HEK293 (cell line): ENCODE data around the gene CACNG1.

Experiments used
- CTCF ChIA-PET: fragments of 350-600 bp; formaldehyde crosslinking; extraction: SDS; loops from one replicate; lab custom pipeline; 2021; ENCODE audit warnings: antibody characterized with exemption; lab: Yijun Ruan, JAX
- POLR2A ChIA-PET: fragments of 300-600 bp; formaldehyde crosslinking; extraction: SDS; loops from one replicate; lab custom pipeline; 2020; ENCODE audit warnings: antibody characterized with exemption, inconsistent platforms; lab: Yijun Ruan, JAX
- H3K27ac ChIP-seq: fragments of 200-500 bp; sonication (Bioruptor generic); 2 replicates; pipeline ENCODE4 v1.5.1; 2014; ENCODE audit warnings: low read depth, low read length, control low read depth, inconsistent platforms; ENCODE audit errors: extremely low read depth
- H3K36me3 ChIP-seq, 2 experiments: fragments of 200-500 bp in 1 of 2; sonication (Bioruptor generic) in 1 of 2; 1 replicate in 1 of 2; 2 replicates in 1 of 2; pipeline ENCODE4 v1.5.1; 2014 to 2017; ENCODE audit warnings: inconsistent platforms in 2 of 2, low read length in 2 of 2; ENCODE audit not compliant: control insufficient read depth in 2 of 2, insufficient read depth in 1 of 2
- H3K4me1 ChIP-seq: fragments of 200-500 bp; sonication (Bioruptor generic); 2 replicates; pipeline ENCODE4 v1.5.1; 2014; ENCODE audit warnings: mild to moderate bottlenecking, low read length, inconsistent platforms; ENCODE audit not compliant: control insufficient read depth, insufficient read depth
- H3K4me3 ChIP-seq: 2 replicates; pipeline ENCODE4 v1.5.1; 2011; ENCODE audit warnings: low read depth, mild to moderate bottlenecking, control low read depth, low read length, moderate library complexity
- H3K9me3 ChIP-seq: fragments of 200-500 bp; sonication (Bioruptor generic); 2 replicates; pipeline ENCODE4 v1.5.1; 2014; ENCODE audit warnings: low read depth, low read length, inconsistent platforms; ENCODE audit not compliant: control insufficient read depth, insufficient read depth
- HOXC10 ChIP-seq: sonication (generic); formaldehyde crosslinking; IDR thresholded peaks from 2 replicates; pipeline ENCODE4 v1.8.1; 2023; ENCODE audit warnings: mild to moderate bottlenecking, missing genetic modification reagents
- KLF7 ChIP-seq: fragments of 450-650 bp; formaldehyde crosslinking; IDR thresholded peaks from 2 replicates; pipeline ENCODE4 v1.5.1; 2016; ENCODE audit warnings: missing biosample characterization, missing genetic modification characterization, borderline replicate concordance
- OSR2 ChIP-seq: fragments of 450-650 bp; formaldehyde crosslinking; IDR thresholded peaks from 2 replicates; pipeline ENCODE4 v1.5.1; 2016; ENCODE audit warnings: missing biosample characterization, missing genetic modification characterization
- PBX3 ChIP-seq: sonication (generic); formaldehyde crosslinking; IDR thresholded peaks from 2 replicates; pipeline ENCODE4 v1.8.1; 2022; ENCODE audit warnings: mild to moderate bottlenecking, moderate library complexity, missing genetic modification reagents
- RBAK ChIP-seq: fragments of 450-650 bp; formaldehyde crosslinking; IDR thresholded peaks from 2 replicates; pipeline ENCODE4 v1.5.1; 2016; ENCODE audit warnings: missing biosample characterization, missing genetic modification characterization
- SETDB1 ChIP-seq: IDR thresholded peaks from one replicate; pipeline ENCODE4 v1.6.1; 2017; ENCODE audit warnings: mild to moderate bottlenecking, low read length, moderate library complexity, mixed read lengths; ENCODE audit not compliant: insufficient read length
- ZBTB11 ChIP-seq: fragments of 450-650 bp; formaldehyde crosslinking; conservative IDR thresholded peaks from 2 replicates; pipeline ENCODE4 v1.5.1; 2016; ENCODE audit warnings: low read depth, missing biosample characterization, missing genetic modification characterization
- ZBTB44 ChIP-seq: fragments of 450-650 bp; IDR thresholded peaks from 2 replicates; pipeline ENCODE4 v1.5.1; 2018; ENCODE audit warnings: missing biosample characterization, mild to moderate bottlenecking, missing genetic modification characterization
- ZNF132 ChIP-seq: fragments of 450-650 bp; formaldehyde crosslinking; IDR thresholded peaks from 2 replicates; pipeline ENCODE4 v1.5.1; 2017; ENCODE audit warnings: missing biosample characterization, missing genetic modification characterization, borderline replicate concordance
- ZNF16 ChIP-seq: fragments of 450-650 bp; formaldehyde crosslinking; IDR thresholded peaks from 2 replicates; pipeline ENCODE4 v1.5.1; 2016; ENCODE audit warnings: low read depth, missing biosample characterization, missing genetic modification characterization
- ZNF184 ChIP-seq: fragments of 450-650 bp; IDR thresholded peaks from 2 replicates; pipeline ENCODE4 v1.5.1; 2018; ENCODE audit warnings: missing biosample characterization, mild to moderate bottlenecking, missing genetic modification characterization
- ZNF202 ChIP-seq: fragments of 450-650 bp; formaldehyde crosslinking; IDR thresholded peaks from 2 replicates; pipeline ENCODE4 v1.5.1; 2016; ENCODE audit warnings: missing biosample characterization, missing genetic modification characterization, borderline replicate concordance
- ZNF221 ChIP-seq: fragments of 450-650 bp; formaldehyde crosslinking; IDR thresholded peaks from 2 replicates; pipeline ENCODE4 v1.5.1; 2017; ENCODE audit warnings: missing biosample characterization, missing genetic modification characterization, borderline replicate concordance
- ZNF341 ChIP-seq: fragments of 450-650 bp; formaldehyde crosslinking; IDR thresholded peaks from 2 replicates; pipeline ENCODE4; 2016; ENCODE audit warnings: low read depth, missing biosample characterization, missing genetic modification characterization
- ZNF398 ChIP-seq: fragments of 450-650 bp; formaldehyde crosslinking; IDR thresholded peaks from 2 replicates; pipeline ENCODE4 v1.5.1; 2017; ENCODE audit warnings: missing biosample characterization, missing genetic modification characterization
- ZNF560 ChIP-seq: fragments of 450-650 bp; formaldehyde crosslinking; IDR thresholded peaks from 2 replicates; pipeline ENCODE4 v1.5.1; 2017; ENCODE audit warnings: missing biosample characterization, missing genetic modification characterization, borderline replicate concordance
- ZNF585B ChIP-seq: fragments of 450-650 bp; formaldehyde crosslinking; IDR thresholded peaks from 2 replicates; pipeline ENCODE4 v1.5.1; 2016; ENCODE audit warnings: missing biosample characterization, missing genetic modification characterization
- ZNF610 ChIP-seq: fragments of 450-650 bp; formaldehyde crosslinking; IDR thresholded peaks from 2 replicates; pipeline ENCODE4 v1.5.1; 2016; ENCODE audit warnings: missing biosample characterization, missing genetic modification characterization, borderline replicate concordance
- ZNF624 ChIP-seq: fragments of 450-650 bp; formaldehyde crosslinking; IDR thresholded peaks from 2 replicates; pipeline ENCODE4 v1.5.1; 2017; ENCODE audit warnings: missing biosample characterization, missing genetic modification characterization
- ZSCAN5A ChIP-seq: fragments of 450-650 bp; formaldehyde crosslinking; IDR thresholded peaks from 2 replicates; pipeline ENCODE4 v1.5.1; 2016; ENCODE audit warnings: missing biosample characterization, missing genetic modification characterization
- TF ChIP-seq, protein P1 (sequence below): fragments of 450-650 bp; formaldehyde crosslinking; IDR thresholded peaks from 2 replicates; pipeline ENCODE4 v1.5.1; 2016; ENCODE audit warnings: missing biosample characterization, missing genetic modification characterization

The CACNG1 gene

GRCh38 chr17:67022451-67022810, 21.9 kb upstream of the CACNG1 start:
- H3K4me1 ChIP-seq = no peaks in the 10 kb centered on the region
- no peak for TF ChIP-seq ZBTB44 (tag by site-specific recombination)
- TF ChIP-seq OSR2 = no peak
- no peak for TF ChIP-seq ZNF202 (tag by site-specific recombination)
- no peak for TF ChIP-seq ZNF610
- no peak for TF ChIP-seq ZNF221 (tag by site-specific recombination)
- TF ChIP-seq ZNF184 = no peak
- no peak for TF ChIP-seq ZSCAN5A (tag by site-specific recombination)
- TF ChIP-seq ZNF624 (tag by site-specific recombination) = no peak
- TF ChIP-seq ZBTB11 (tag by site-specific recombination) = no peak
- TF ChIP-seq RBAK (tag by site-specific recombination) = no peak
- TF ChIP-seq ZNF398 (tag by site-specific recombination) = no peak
- TF ChIP-seq HOXC10 = no peak
- TF ChIP-seq PBX3 (CRISPR knock-in tag) = no peak
- TF ChIP-seq ZNF341 (tag by site-specific recombination) = no peak
- TF ChIP-seq ZNF560 (tag by site-specific recombination) = no peak
- H3K9me3 ChIP-seq = no peaks in the 10 kb centered on the region
- H3K27ac ChIP-seq = no peak overlapping the region
- H3K36me3 ChIP-seq = no peaks in the 10 kb centered on the region
- CTCF ChIA-PET = interaction anchor here (0.6 to 0.8 kb wide), 2 partner anchors 19 to 294 kb away, joined by 3 to 4 read pairs; no protein-coding TSS in a partner anchor
- POLR2A ChIA-PET = no interaction called here
- no peak overlapping the region for H3K4me3 ChIP-seq

- Histone ChIP-seq H3K4me3 (no peak overlapping the region), H3K9me3 (no peaks in the 10 kb centered on the region), H3K27ac (no peak overlapping the region), H3K36me3 (no peaks in the 10 kb centered on the region), H3K4me1 (no peaks in the 10 kb centered on the region)
- ChIA-PET CTCF (no interaction called here), POLR2A (no interaction called here)
- TF ChIP-seq ZNF16 (no peak), SETDB1 (no peak), KLF7 (no peak), PBX3 (CRISPR knock-in tag) (no peak), ZNF132 (tag by site-specific recombination) (no peak), ZNF585B (tag by site-specific recombination) (no peak)
- TF ChIP-seq, protein P1, sequence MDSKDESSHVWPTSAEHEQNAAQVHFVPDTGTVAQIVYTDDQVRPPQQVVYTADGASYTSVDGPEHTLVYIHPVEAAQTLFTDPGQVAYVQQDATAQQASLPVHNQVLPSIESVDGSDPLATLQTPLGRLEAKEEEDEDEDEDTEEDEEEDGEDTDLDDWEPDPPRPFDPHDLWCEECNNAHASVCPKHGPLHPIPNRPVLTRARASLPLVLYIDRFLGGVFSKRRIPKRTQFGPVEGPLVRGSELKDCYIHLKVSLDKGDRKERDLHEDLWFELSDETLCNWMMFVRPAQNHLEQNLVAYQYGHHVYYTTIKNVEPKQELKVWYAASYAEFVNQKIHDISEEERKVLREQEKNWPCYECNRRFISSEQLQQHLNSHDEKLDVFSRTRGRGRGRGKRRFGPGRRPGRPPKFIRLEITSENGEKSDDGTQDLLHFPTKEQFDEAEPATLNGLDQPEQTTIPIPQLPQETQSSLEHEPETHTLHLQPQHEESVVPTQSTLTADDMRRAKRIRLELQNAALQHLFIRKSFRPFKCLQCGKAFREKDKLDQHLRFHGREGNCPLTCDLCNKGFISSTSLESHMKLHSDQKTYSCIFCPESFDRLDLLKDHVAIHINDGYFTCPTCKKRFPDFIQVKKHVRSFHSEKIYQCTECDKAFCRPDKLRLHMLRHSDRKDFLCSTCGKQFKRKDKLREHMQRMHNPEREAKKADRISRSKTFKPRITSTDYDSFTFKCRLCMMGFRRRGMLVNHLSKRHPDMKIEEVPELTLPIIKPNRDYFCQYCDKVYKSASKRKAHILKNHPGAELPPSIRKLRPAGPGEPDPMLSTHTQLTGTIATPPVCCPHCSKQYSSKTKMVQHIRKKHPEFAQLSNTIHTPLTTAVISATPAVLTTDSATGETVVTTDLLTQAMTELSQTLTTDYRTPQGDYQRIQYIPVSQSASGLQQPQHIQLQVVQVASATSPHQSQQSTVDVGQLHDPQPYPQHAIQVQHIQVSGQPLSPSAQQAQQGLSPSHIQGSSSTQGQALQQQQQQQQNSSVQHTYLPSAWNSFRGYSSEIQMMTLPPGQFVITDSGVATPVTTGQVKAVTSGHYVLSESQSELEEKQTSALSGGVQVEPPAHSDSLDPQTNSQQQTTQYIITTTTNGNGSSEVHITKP = no peak
Observed at GRCh38 chr17:67024736-67025135, 19.6 kb upstream of the CACNG1 start.
